Caco-2 (cell line): ENCODE measurements around the gene HTR3D. TPM values are rescaled to one million over a fixed set of nuclear protein-coding genes. Genes with fewer than 3 reads are reported as not detected.
A peak's percentile ranks its signal among the peaks of the same experiment; 100 is the strongest.
"Not testable (repeated sequence)": the region's sequence is repeated elsewhere in the genome, so short reads cannot be mapped to it uniquely, and the experiment has no call there.

Experiments
- BruUV-seq: library from RNA; stranded (reverse); fragments of 400-500 nt; replicated peaks from 2 replicates; lab custom pipeline; 2021; lab: Mats Ljungman, UMichigan
- CTCF ChIA-PET: fragments of 300-600 bp; sonication (Branson Sonifier 250); formaldehyde crosslinking; loops from one replicate; lab custom pipeline; 2022; ENCODE audit warnings: antibody characterized with exemption; lab: Charles Lee
- POLR2A ChIA-PET: fragments of 300-600 bp; sonication (Branson Sonifier 250); formaldehyde crosslinking; loops from one replicate; lab custom pipeline; 2022; ENCODE audit warnings: antibody characterized with exemption; lab: Charles Lee
- DNase-seq, 2 experiments: peaks; one replicate each; pipeline versions ENCODE4 v3.0.0 to v3.0.0-alpha.2; 2020 to 2022
- H3K27me3 ChIP-seq: replicated peaks from 2 replicates; pipeline ENCODE4 v1.6.0; 2011; ENCODE audit warnings: low read length; ENCODE audit not compliant: control insufficient read depth, insufficient read depth
- H3K36me3 ChIP-seq: 2 replicates; pipeline ENCODE4 v1.5.1; 2011; ENCODE audit warnings: low read length; ENCODE audit not compliant: control insufficient read depth, insufficient read depth
- H3K4me1 ChIP-seq: fragments of 250-450 bp; sonication (Bioruptor Pico); 2 replicates; pipeline ENCODE4 v1.5.1; 2020; ENCODE audit warnings: mild to moderate bottlenecking
- H3K4me3 ChIP-seq: 2 replicates; pipeline ENCODE4 v1.5.1; 2011; ENCODE audit warnings: low read depth, mild to moderate bottlenecking, control low read depth, low read length
- H3K9me3 ChIP-seq: fragments of 250-450 bp; sonication (Bioruptor Pico); 2 replicates; pipeline ENCODE4 v1.5.1; 2020; ENCODE audit warnings: mild to moderate bottlenecking, moderate library complexity
- H3K27ac Mint-ChIP-seq: one replicate; pipeline ENCODE4 v1.8.0; 2022; ENCODE audit warnings: mixed read lengths; ENCODE audit not compliant: unreplicated experiment
- H3K27me3 Mint-ChIP-seq: one replicate; pipeline ENCODE4 v1.8.0; 2022; ENCODE audit warnings: mixed read lengths; ENCODE audit not compliant: insufficient read depth, unreplicated experiment
- H3K36me3 Mint-ChIP-seq: one replicate; pipeline ENCODE4 v1.8.0; 2022; ENCODE audit warnings: mild to moderate bottlenecking, mixed read lengths; ENCODE audit not compliant: insufficient read depth, unreplicated experiment
- H3K4me1 Mint-ChIP-seq: one replicate; pipeline ENCODE4 v1.8.0; 2022; ENCODE audit warnings: low read depth, mixed read lengths; ENCODE audit not compliant: unreplicated experiment
- H3K4me3 Mint-ChIP-seq: one replicate; pipeline ENCODE4 v1.8.0; 2022; ENCODE audit warnings: mild to moderate bottlenecking, moderate library complexity, mixed read lengths; ENCODE audit not compliant: unreplicated experiment
- H3K9me3 Mint-ChIP-seq: one replicate; pipeline ENCODE4 v1.8.0; 2022; ENCODE audit warnings: mixed read lengths; ENCODE audit not compliant: unreplicated experiment
- intact Hi-C: fragments of 100-400 bp; cut with micrococcal nuclease; formaldehyde crosslinking; loops from one replicate; pipeline ENCODE4 v1.10.0; 2022; ENCODE audit not compliant: unreplicated experiment
- total RNA-seq: library from RNA; stranded (reverse); gene quantifications from 2 replicates; pipeline ENCODE4 v1.2.3, GENCODE V29; 2022
- TF ChIP-seq, protein P1 (sequence below), 2 experiments: fragments of 200-600 bp in 1 of 2; IDR thresholded peaks; 1 replicate in 1 of 2; 2 replicates in 1 of 2; pipeline versions ENCODE4 v1.5.1 to v1.8.0; 2011 to 2022; ENCODE audit warnings: antibody characterized with exemption in 1 of 2, control low read depth in 1 of 2, inconsistent platforms in 1 of 2, low read depth in 1 of 2, low read length in 1 of 2, mild to moderate bottlenecking in 1 of 2, moderate library complexity in 1 of 2; ENCODE audit not compliant: insufficient read depth in 1 of 2, severe bottlenecking in 1 of 2, unreplicated experiment in 1 of 2

Gene HTR3D
- total RNA-seq, 1 experiment from 2014 or later: not detected

DNA sequence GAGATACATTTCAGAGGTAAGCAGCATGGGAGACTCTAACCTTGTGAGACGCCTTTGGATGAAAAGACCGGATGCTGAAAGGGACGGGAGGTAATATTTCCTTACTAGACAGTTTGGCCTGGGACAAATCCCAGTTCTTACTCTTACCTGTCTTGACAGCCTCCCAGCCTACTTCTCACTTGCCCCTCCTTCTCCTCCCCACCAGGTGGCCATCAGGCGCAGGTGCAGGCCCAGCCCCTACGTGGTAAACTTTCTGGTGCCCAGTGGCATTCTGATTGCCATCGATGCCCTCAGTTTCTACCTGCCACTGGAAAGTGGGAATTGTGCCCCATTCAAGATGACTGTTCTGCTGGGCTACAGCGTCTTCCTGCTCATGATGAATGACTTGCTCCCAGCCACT, 6.3 kb downstream of the HTR3D start:
- H3K36me3 Mint-ChIP-seq: peaks cover 6% of the 10 kb centered on the region
- no peaks in the 10 kb centered on the region for H3K9me3 Mint-ChIP-seq
- no peaks in the 10 kb centered on the region for H3K27me3 ChIP-seq
- H3K36me3 ChIP-seq: no peaks in the 10 kb centered on the region
- no TSS peak for BruUV-seq
- H3K27ac Mint-ChIP-seq: no peak overlapping the region
- no peaks in the 10 kb centered on the region for H3K27me3 Mint-ChIP-seq
- H3K4me1 Mint-ChIP-seq: no peaks in the 10 kb centered on the region
- intact Hi-C loops: no loop called here
- no peaks in the 10 kb centered on the region for H3K9me3 ChIP-seq
- H3K4me3 ChIP-seq: no peak overlapping the region
- DNase-seq: no peak
- no peaks in the 10 kb centered on the region for H3K4me1 ChIP-seq
- POLR2A ChIA-PET: no interaction called here
- H3K4me3 Mint-ChIP-seq: no peak overlapping the region
- CTCF ChIA-PET: no interaction called here
- TF ChIP-seq, protein P1, sequence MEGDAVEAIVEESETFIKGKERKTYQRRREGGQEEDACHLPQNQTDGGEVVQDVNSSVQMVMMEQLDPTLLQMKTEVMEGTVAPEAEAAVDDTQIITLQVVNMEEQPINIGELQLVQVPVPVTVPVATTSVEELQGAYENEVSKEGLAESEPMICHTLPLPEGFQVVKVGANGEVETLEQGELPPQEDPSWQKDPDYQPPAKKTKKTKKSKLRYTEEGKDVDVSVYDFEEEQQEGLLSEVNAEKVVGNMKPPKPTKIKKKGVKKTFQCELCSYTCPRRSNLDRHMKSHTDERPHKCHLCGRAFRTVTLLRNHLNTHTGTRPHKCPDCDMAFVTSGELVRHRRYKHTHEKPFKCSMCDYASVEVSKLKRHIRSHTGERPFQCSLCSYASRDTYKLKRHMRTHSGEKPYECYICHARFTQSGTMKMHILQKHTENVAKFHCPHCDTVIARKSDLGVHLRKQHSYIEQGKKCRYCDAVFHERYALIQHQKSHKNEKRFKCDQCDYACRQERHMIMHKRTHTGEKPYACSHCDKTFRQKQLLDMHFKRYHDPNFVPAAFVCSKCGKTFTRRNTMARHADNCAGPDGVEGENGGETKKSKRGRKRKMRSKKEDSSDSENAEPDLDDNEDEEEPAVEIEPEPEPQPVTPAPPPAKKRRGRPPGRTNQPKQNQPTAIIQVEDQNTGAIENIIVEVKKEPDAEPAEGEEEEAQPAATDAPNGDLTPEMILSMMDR (IDR thresholded peaks at IDR 0.05; ENCODE audit: insufficient read depth in 1 of 2, low read depth in 1 of 2, low read length in 1 of 2, severe bottlenecking in 1 of 2, unreplicated experiment in 1 of 2): peak in 1 of 2 experiments; percentile 20

DNA sequence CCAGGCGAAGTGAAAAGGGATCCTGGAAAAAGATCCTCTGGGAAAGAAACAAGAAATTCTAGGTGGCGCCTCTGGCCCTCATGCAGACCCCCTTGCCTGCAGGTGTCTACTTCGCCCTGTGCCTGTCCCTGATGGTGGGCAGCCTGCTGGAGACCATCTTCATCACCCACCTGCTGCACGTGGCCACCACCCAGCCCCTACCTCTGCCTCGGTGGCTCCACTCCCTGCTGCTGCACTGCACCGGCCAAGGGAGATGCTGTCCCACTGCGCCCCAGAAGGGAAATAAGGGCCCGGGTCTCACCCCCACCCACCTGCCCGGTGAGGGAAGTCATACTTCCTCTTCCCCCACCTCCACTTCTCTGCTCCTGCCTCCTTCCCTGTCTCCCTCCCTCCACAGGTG, 6.8 kb downstream of the HTR3D start:
- CTCF ChIA-PET, H3K27ac Mint-ChIP-seq, H3K4me3 Mint-ChIP-seq: not testable (repeated sequence)

DNA sequence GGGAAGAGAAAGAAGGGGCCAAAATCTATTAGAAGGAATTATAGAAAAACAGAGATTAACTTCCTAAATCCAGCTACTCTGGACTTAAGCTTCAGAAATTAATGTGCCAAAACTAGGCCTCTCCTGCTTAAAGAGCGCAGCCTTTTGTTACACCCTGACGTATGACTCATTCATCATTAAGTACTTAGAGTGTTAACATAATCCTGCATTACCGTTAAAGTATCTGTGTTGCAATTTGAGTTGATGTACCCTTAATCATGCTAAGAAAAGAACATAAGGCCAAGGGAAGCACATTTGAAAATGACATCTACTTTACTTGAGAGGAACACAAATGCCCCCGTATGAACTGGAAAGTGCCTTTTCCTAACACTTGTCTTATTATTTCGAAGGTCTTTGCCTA, 7.9 kb downstream of the HTR3D start:
- ChIA-PET POLR2A (no interaction called here), CTCF (interaction anchor here (1.0 to 1.2 kb wide), 2 partner anchors 95 to 144 kb away, joined by 3 to 5 read pairs; no protein-coding TSS in a partner anchor)
- intact Hi-C loops: no loop called here
- H3K4me1 ChIP-seq: no peaks in the 10 kb centered on the region
- H3K27me3 ChIP-seq: no peaks in the 10 kb centered on the region
- Mint-ChIP-seq H3K27me3 (no peaks in the 10 kb centered on the region), H3K4me1 (no peaks in the 10 kb centered on the region), H3K9me3 (no peaks in the 10 kb centered on the region), H3K27ac (no peak overlapping the region), H3K36me3 (peaks cover 6% of the 10 kb centered on the region), H3K4me3 (no peak overlapping the region)
- DNase-seq: no peak
- H3K4me3 ChIP-seq: no peak overlapping the region
- no TSS peak for BruUV-seq
- no peaks in the 10 kb centered on the region for H3K9me3 ChIP-seq
- TF ChIP-seq, protein P1 (IDR thresholded peaks at IDR 0.05; ENCODE audit: insufficient read depth in 1 of 2, low read depth in 1 of 2, low read length in 1 of 2, severe bottlenecking in 1 of 2, unreplicated experiment in 1 of 2): no peak
- H3K36me3 ChIP-seq: no peaks in the 10 kb centered on the region

More for the DNA sequence above, 6.8 kb downstream of the HTR3D start:
- H3K27me3 Mint-ChIP-seq, DNase-seq, H3K4me1 Mint-ChIP-seq, H3K36me3 Mint-ChIP-seq, H3K9me3 Mint-ChIP-seq, POLR2A ChIA-PET, BruUV-seq, H3K9me3 ChIP-seq, intact Hi-C loops, H3K4me1 ChIP-seq, H3K27me3 ChIP-seq, H3K4me3 ChIP-seq, H3K36me3 ChIP-seq: not testable (repeated sequence)
